GM18873 (cell line): ENCODE results near the gene ZIC4.

Experiments
- ATAC-seq: cut with Tn5 transposase; IDR thresholded peaks from one replicate; pipeline ENCODE4 v1.9.1; 2021; ENCODE audit warnings: mild to moderate bottlenecking, moderate library complexity, moderate number of reproducible peaks; ENCODE audit not compliant: unreplicated experiment, low FRiP score

Gene ZIC4

GRCh38 chr3:147358144-147358992 lies 48.0 kb downstream of the ZIC4 start:
- ATAC-seq: no peak

- no peak for ATAC-seq
Observed at GRCh38 chr3:147356909-147357900, 49.1 kb downstream of the ZIC4 start.

GRCh38 chr3:147356145-147356908 lies 50.0 kb downstream of the ZIC4 start:
- no peak for ATAC-seq

GRCh38 chr3:147355753-147356090 lies 50.6 kb downstream of the ZIC4 start:
- ATAC-seq: no peak

GRCh38 chr3:147355084-147355752 lies 51.1 kb downstream of the ZIC4 start:
- no peak for ATAC-seq

GRCh38 chr3:147354623-147355022 lies 51.7 kb downstream of the ZIC4 start:
- no peak for ATAC-seq

- ATAC-seq: no peak
Observed at GRCh38 chr3:147351301-147351700, 55.0 kb downstream of the ZIC4 start.

- no peak for ATAC-seq
Observed at GRCh38 chr3:147348976-147349375, 57.4 kb downstream of the ZIC4 start.

GRCh38 chr3:147343926-147344325 lies 62.4 kb downstream of the ZIC4 start:
- no peak for ATAC-seq

GRCh38 chr3:147341727-147342126 lies 64.6 kb downstream of the ZIC4 start:
- no peak for ATAC-seq

GRCh38 chr3:147336543-147337278 lies 69.6 kb downstream of the ZIC4 start:
- no peak for ATAC-seq
